Suprapubic skin (tissue), 4 donors: ENCODE measurements around the gene PPP1R1A.

Experiments used
- POLR2A ChIP-seq, 2 donors: fragments of 450-650 bp; IDR thresholded peaks; one replicate each; pipeline ENCODE4 v1.6.1; 2017; ENCODE audit warnings: antibody characterized with exemption in 2 of 2, mild to moderate bottlenecking in 2 of 2, moderate library complexity in 2 of 2
- POLR2AphosphoS5 ChIP-seq, 3 donors: sonication (generic); formaldehyde crosslinking; IDR thresholded peaks; one replicate each; pipeline ENCODE4 v1.6.1; 2017; ENCODE audit warnings: antibody characterized with exemption in 3 of 3
- TF ChIP-seq, protein P1 (sequence below), 2 donors: fragments of 200-600 bp in 1 of 2; fragments of 450-650 bp in 1 of 2; sonication (generic) in 1 of 2; IDR thresholded peaks; one replicate each; pipeline ENCODE4 v1.5.1; 2016 to 2019; ENCODE audit warnings: antibody characterized with exemption in 2 of 2, mild to moderate bottlenecking in 1 of 2, moderate library complexity in 1 of 2

GRCh38 chr12:54605138-54605970, 16.9 kb upstream of the PPP1R1A start:
- TF ChIP-seq, protein P1, sequence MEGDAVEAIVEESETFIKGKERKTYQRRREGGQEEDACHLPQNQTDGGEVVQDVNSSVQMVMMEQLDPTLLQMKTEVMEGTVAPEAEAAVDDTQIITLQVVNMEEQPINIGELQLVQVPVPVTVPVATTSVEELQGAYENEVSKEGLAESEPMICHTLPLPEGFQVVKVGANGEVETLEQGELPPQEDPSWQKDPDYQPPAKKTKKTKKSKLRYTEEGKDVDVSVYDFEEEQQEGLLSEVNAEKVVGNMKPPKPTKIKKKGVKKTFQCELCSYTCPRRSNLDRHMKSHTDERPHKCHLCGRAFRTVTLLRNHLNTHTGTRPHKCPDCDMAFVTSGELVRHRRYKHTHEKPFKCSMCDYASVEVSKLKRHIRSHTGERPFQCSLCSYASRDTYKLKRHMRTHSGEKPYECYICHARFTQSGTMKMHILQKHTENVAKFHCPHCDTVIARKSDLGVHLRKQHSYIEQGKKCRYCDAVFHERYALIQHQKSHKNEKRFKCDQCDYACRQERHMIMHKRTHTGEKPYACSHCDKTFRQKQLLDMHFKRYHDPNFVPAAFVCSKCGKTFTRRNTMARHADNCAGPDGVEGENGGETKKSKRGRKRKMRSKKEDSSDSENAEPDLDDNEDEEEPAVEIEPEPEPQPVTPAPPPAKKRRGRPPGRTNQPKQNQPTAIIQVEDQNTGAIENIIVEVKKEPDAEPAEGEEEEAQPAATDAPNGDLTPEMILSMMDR (IDR thresholded peaks at IDR 0.05): no peak
- TF ChIP-seq POLR2AphosphoS5 (IDR thresholded peaks at IDR 0.05): no peak
- TF ChIP-seq POLR2A (IDR thresholded peaks at IDR 0.05): no peak
